Subcutaneous abdominal adipose tissue (tissue), 5 donors: ENCODE data around the gene TMEM119.
A peak's percentile ranks its signal among the peaks of the same experiment; 100 is the strongest.

Source experiments
- H3K27ac ChIP-seq: one replicate; pipeline ENCODE4 v1.7.0; 2013; ENCODE audit warnings: low read depth, mild to moderate bottlenecking, inconsistent platforms, low read length, moderate library complexity
- H3K27me3 ChIP-seq, 5 donors: one replicate each; pipeline ENCODE4 v1.7.0; 2013; ENCODE audit warnings: low read length in 5 of 5, inconsistent platforms in 1 of 5; ENCODE audit not compliant: control insufficient read depth in 5 of 5, insufficient read depth in 4 of 5
- H3K36me3 ChIP-seq, 5 donors: one replicate each; pipeline ENCODE4 v1.7.0; 2013; ENCODE audit warnings: low read length in 5 of 5; ENCODE audit not compliant: control insufficient read depth in 5 of 5, insufficient read depth in 5 of 5
- H3K4me1 ChIP-seq, 5 donors: one replicate each; pipeline ENCODE4 v1.7.0; 2013; ENCODE audit warnings: low read length in 5 of 5, mild to moderate bottlenecking in 3 of 5, moderate library complexity in 1 of 5; ENCODE audit not compliant: control insufficient read depth in 5 of 5, insufficient read depth in 5 of 5
- H3K4me3 ChIP-seq, 5 donors: one replicate each; pipeline ENCODE4 v1.7.0; 2013; ENCODE audit warnings: low read length in 5 of 5, low read depth in 1 of 5
- H3K9ac ChIP-seq, 5 donors: one replicate each; pipeline ENCODE4 v1.7.0; 2013; ENCODE audit warnings: low read length in 5 of 5, mild to moderate bottlenecking in 4 of 5, moderate library complexity in 3 of 5
- H3K9me3 ChIP-seq, 5 donors: one replicate each; pipeline ENCODE4 v1.7.0; 2013; ENCODE audit warnings: low read length in 5 of 5; ENCODE audit not compliant: control insufficient read depth in 5 of 5
- donor health status: healthy.
- donor health status: healthy.
- donor health status: healthy.
- donor health status: healthy.
- donor health status: healthy.

The TMEM119 gene

DNA sequence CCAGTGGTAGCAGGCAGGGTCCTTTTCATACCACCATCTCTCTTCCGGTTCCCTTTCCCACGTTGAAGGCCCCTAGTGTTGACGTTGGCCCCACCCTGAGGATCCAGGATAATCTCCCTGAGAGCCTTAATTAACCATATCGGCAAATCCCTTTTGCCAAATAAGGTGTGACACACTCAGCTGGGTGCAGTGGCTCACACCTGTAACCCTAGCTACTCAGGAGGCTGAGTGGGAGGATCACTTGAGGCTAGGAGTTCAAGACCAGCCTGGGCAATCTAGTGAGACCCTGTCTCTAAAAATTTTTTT lies 2.8 kb upstream of the TMEM119 start:
- no peak overlapping the region for H3K9ac ChIP-seq
- H3K9me3 ChIP-seq: no peaks in the 10 kb centered on the region

DNA sequence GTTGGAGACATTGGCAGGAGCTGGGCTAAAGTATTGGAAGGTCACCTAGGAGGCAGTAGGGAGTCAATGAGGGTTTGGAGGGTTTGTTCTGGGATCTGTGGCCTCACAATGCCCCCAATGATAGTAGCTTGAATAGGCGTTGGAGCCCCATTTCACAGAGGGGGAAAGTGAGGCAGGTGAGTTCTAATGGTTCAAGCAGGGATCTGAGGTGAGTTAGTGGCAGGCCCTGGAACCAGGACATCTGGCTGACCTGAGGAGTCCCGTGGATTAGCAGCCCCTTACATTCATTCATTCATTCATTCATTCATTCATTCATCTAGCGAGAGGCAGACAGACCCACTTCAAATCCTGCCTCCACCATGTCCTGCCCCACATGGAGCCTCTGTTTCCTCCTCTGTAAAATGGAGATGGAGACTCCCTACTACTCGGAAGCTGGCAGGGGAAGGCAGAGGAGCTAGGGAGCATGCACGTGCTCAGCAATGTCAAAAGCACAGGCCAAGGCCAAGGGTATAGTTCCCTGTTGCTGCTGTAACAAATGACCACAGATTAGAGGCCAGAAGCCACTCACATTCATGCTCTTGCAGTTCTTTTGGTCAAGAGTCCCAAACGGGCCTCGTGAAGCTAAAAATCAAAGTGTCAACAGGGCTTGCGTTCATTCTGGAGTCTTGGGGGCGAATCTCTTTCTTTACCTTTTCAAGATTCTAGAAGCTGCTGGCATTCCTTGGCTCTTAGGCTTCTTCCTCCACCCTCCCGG lies 2.2 kb upstream of the TMEM119 start:
- H3K27me3 ChIP-seq: peaks cover 4 to 17% (median 16%) of the 10 kb centered on the region in 5 donors
- no peaks in the 10 kb centered on the region for H3K9me3 ChIP-seq
- H3K36me3 ChIP-seq: no peaks in the 10 kb centered on the region
- peaks cover 0 to 20% (median 10%) of the 10 kb centered on the region in 5 donors for H3K4me1 ChIP-seq
- H3K27ac ChIP-seq: no peak overlapping the region
- no peak overlapping the region for H3K4me3 ChIP-seq
- H3K9ac ChIP-seq: no peak overlapping the region

More for the DNA sequence above, 2.8 kb upstream of the TMEM119 start:
- H3K4me3 ChIP-seq: no peak overlapping the region
- no peaks in the 10 kb centered on the region for H3K36me3 ChIP-seq
- H3K27me3 ChIP-seq: peaks cover 4 to 16% (median 13%) of the 10 kb centered on the region in 5 donors
- no peak overlapping the region for H3K27ac ChIP-seq
- H3K4me1 ChIP-seq: peaks cover 0 to 18% (median 10%) of the 10 kb centered on the region in 5 donors

GRCh38 chr12:108599541-108599940 lies 1.7 kb upstream of the TMEM119 start:
- Histone ChIP-seq H3K4me1 (peaks cover 0 to 20% (median 10%) of the 10 kb centered on the region in 5 donors), H3K9me3 (no peaks in the 10 kb centered on the region), H3K9ac (no peak overlapping the region), H3K27ac (no peak overlapping the region), H3K4me3 (no peak overlapping the region), H3K27me3 (peaks cover 4 to 19% (median 16%) of the 10 kb centered on the region in 5 donors), H3K36me3 (no peaks in the 10 kb centered on the region)

DNA sequence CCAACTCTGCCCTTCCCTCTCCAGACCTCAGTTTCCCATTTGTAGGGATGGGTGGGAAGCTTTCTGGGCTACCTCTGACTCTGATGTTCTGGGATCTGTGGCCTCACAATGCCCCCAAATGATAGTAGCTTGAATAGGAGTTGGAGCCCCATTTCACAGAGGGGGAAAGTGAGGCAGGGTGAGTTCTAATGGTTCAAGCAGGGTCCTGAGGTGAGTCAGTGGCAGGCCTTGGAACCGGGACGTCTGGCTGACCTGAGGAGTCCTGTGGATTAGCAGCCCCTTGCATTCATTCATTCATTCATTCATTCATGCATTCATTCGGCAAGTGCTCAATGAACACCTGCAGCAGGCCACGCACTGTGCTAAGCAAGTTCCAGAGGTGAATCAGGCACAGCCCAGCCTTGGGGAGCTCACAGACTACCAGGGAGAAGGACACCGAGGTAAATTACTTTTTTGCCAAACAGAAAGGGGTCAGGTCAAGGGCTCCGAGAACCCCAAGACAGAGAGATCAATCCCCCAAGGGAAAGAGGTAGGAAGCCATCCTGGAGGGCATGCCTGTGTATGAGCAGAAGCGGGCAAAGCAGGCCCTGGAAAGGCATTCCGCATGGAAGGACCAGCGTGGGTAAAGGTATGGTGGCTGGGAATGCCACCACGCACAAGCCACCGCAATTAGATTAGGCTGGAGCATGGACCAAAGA lies 818 bp upstream of the TMEM119 start:
- Histone ChIP-seq H3K9ac (no peak overlapping the region), H3K4me1 (peaks cover 0 to 20% (median 7%) of the 10 kb centered on the region in 5 donors), H3K27ac (no peak overlapping the region), H3K4me3 (peak overlapping the region in 1 of 5 donors; percentile 11), H3K9me3 (no peaks in the 10 kb centered on the region), H3K36me3 (no peaks in the 10 kb centered on the region), H3K27me3 (peaks cover 4 to 19% (median 16%) of the 10 kb centered on the region in 5 donors)

- peak overlapping the region; percentile 4 to 67 (median 61) for H3K4me3 ChIP-seq
These were observed 878 bp downstream of the TMEM119 start for GRCh38 chr12:108596854-108597558.

DNA sequence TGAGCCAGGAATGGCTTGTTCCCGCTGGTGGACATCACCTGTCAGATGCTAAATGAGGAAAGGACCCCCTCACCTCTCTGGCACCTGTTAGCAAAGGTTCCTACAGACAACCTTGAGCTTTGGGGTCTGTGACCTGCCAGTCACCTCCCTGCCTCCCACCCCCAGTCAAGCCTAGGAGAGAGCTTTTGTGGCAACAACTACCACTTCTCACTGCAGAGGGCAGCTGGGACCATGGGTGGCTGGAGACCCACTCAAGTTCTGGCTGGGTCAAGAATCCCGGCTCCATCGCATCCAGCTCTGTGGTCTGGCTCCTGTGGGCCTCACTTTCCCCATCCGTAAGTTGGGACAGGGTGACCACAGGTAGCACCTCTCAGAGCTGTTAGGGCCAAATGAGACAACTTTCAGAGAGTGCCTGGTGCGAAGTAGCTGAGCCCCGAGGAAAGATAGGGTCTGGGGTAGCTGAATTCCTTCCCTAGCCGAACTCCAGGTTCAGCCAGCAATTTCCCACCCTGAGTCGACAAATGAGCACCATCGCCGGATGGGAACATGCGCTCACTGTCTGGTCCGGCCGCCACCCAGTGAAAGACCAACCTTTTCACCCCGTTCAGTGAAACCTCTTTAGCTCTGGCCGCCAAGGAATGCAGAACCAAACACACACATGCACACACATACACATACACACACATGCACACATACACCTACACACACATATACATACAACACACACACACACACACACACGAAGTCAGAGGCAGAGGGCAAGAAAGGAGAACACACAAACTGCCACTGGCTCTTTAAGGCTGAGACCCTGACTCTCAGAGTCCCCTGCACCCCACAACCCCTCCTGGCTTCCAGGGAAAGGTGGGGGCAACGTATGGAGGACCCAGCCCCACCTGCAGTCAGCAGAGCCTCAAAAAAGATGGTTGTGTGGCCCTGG lies 1.9 kb downstream of the TMEM119 start:
- Histone ChIP-seq H3K36me3 (no peaks in the 10 kb centered on the region), H3K4me1 (peaks cover 0 to 20% (median 7%) of the 10 kb centered on the region in 5 donors), H3K4me3 (peak overlapping the region in 4 of 5 donors; percentile 48 to 67 (median 62)), H3K27me3 (peaks cover 4 to 19% (median 17%) of the 10 kb centered on the region in 5 donors), H3K9me3 (no peaks in the 10 kb centered on the region), H3K9ac (peak overlapping the region in 1 of 5 donors; percentile 53), H3K27ac (no peak overlapping the region)

More at GRCh38 chr12:108596854-108597558, 878 bp downstream of the TMEM119 start:
- Histone ChIP-seq H3K9ac (peak overlapping the region in 1 of 5 donors; percentile 56), H3K27me3 (peaks cover 4 to 19% (median 16%) of the 10 kb centered on the region in 5 donors), H3K36me3 (no peaks in the 10 kb centered on the region), H3K4me1 (peaks cover 0 to 20% (median 7%) of the 10 kb centered on the region in 5 donors), H3K9me3 (no peaks in the 10 kb centered on the region), H3K27ac (no peak overlapping the region)

GRCh38 chr12:108594960-108595710 lies 2.7 kb downstream of the TMEM119 start:
- Histone ChIP-seq H3K36me3 (no peaks in the 10 kb centered on the region), H3K4me1 (peaks cover 0 to 20% (median 7%) of the 10 kb centered on the region in 5 donors), H3K27me3 (peaks cover 4 to 19% (median 17%) of the 10 kb centered on the region in 5 donors), H3K4me3 (peak overlapping the region in 1 of 5 donors; percentile 63), H3K27ac (no peak overlapping the region), H3K9ac (no peak overlapping the region), H3K9me3 (no peaks in the 10 kb centered on the region)

DNA sequence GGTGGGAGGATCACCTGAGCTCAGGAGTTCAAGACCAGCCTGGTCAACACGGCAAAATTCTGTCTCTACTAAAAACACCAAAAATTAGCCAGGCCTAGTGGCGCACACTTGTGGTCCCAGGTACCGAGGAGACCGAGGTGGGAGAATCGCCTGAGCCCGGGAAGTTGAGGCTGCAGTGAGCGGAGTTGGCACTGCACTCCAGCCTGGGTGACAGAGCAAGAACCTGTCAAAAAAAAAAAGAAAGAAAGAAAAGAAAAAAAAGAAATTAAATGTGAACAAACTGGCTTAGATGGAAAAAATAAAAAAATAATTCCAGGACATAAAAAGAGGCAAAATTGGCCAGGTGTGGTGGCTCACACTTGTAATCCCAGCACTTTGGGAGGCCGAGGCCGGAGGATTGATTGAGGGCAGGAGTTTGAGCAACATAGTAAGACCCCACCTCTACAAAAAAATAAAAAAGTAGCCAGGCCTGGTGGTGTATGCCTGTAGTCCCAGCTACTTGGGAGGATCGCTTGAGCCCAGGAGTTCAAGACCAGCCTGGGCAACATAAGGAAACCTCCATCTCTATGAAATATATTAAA lies 3.5 kb downstream of the TMEM119 start:
- Histone ChIP-seq H3K27ac (no peak overlapping the region), H3K9me3 (no peaks in the 10 kb centered on the region), H3K36me3 (no peaks in the 10 kb centered on the region), H3K4me3 (no peak overlapping the region), H3K27me3 (peaks cover 6 to 20% (median 19%) of the 10 kb centered on the region in 5 donors), H3K9ac (no peak overlapping the region), H3K4me1 (peaks cover 0 to 20% (median 8%) of the 10 kb centered on the region in 5 donors)
